A673 (cell line): Measurements from ENCODE around the gene EFCAB11. TPM values are rescaled to one million over a fixed set of nuclear protein-coding genes. Genes with fewer than 3 reads are reported as not detected.

Source experiments
- BruUV-seq: library from RNA; stranded (reverse); fragments of 400-500 nt; replicated peaks from 2 replicates; lab custom pipeline; 2021; lab: Mats Ljungman, UMichigan
- CTCF ChIA-PET: fragments of 300-600 bp; sonication (Branson Sonifier 250); formaldehyde crosslinking; loops from one replicate; lab custom pipeline; 2022; ENCODE audit warnings: antibody characterized with exemption; lab: Charles Lee
- POLR2A ChIA-PET: fragments of 300-600 bp; sonication (Branson Sonifier 250); formaldehyde crosslinking; loops from one replicate; lab custom pipeline; 2022; ENCODE audit warnings: antibody characterized with exemption; ENCODE audit not compliant: low non-redundant PET; lab: Charles Lee
- DNase-seq: peaks from one replicate; pipeline ENCODE4 v3.0.0-alpha.2; 2015; ENCODE audit warnings: low spot score
- H3K27ac ChIP-seq: fragments of 200-600 bp; sonication (generic); 2 replicates; pipeline ENCODE4 v1.5.1; 2016; ENCODE audit warnings: mixed run types, low read depth, mild to moderate bottlenecking, mixed read lengths, antibody characterized with exemption, low read length; ENCODE audit not compliant: poor library complexity, severe bottlenecking
- H3K27me3 ChIP-seq: fragments of 200-600 bp; sonication (generic); replicated peaks from 2 replicates; pipeline ENCODE4 v1.6.1; 2017; ENCODE audit warnings: mixed run types, low read depth, mild to moderate bottlenecking, mixed read lengths, antibody characterized with exemption, low read length; ENCODE audit not compliant: insufficient read depth, poor library complexity
- H3K36me3 ChIP-seq: fragments of 200-600 bp; sonication (generic); 2 replicates; pipeline ENCODE4 v1.6.1; 2016; ENCODE audit warnings: mixed run types, mild to moderate bottlenecking, mixed read lengths, antibody characterized with exemption, low read length; ENCODE audit not compliant: insufficient read depth, poor library complexity, severe bottlenecking
- H3K4me1 ChIP-seq: fragments of 200-600 bp; sonication (generic); 2 replicates; pipeline ENCODE4 v1.6.1; 2017; ENCODE audit warnings: mixed run types, mild to moderate bottlenecking, mixed read lengths, antibody characterized with exemption, low read length; ENCODE audit not compliant: insufficient read depth, poor library complexity, severe bottlenecking
- H3K4me3 ChIP-seq: fragments of 200-600 bp; sonication (generic); 2 replicates; pipeline ENCODE4 v1.5.1; 2016; ENCODE audit warnings: low read depth, mixed run types, mild to moderate bottlenecking, mixed read lengths, low read length; ENCODE audit not compliant: poor library complexity, severe bottlenecking
- H3K9me3 ChIP-seq: fragments of 200-600 bp; sonication (generic); 2 replicates; pipeline ENCODE4 v1.6.1; 2016; ENCODE audit warnings: mixed run types, low read depth, mild to moderate bottlenecking, mixed read lengths, antibody characterized with exemption, low read length; ENCODE audit not compliant: poor library complexity, severe bottlenecking
- CTCF ChIP-seq: fragments of 300-800, 200-600 bp; sonication (generic); conservative IDR thresholded peaks from 2 replicates; pipeline ENCODE4 v1.5.1; 2017; ENCODE audit warnings: low read depth, mild to moderate bottlenecking, antibody characterized with exemption, low read length, moderate library complexity, mixed read lengths
- EZH2 ChIP-seq: fragments of 200-600 bp; sonication (generic); IDR thresholded peaks from 2 replicates; pipeline ENCODE4 v1.6.1; 2017; ENCODE audit warnings: borderline replicate concordance, low read depth, mild to moderate bottlenecking, mixed read lengths, antibody characterized with exemption, low read length; ENCODE audit not compliant: poor library complexity, severe bottlenecking
- intact Hi-C: fragments of 100-400 bp; cut with micrococcal nuclease; formaldehyde crosslinking; loops from one replicate; pipeline ENCODE4 v1.10.0; 2022; ENCODE audit not compliant: unreplicated experiment
- total RNA-seq: library from RNA; stranded (reverse); gene quantifications from 2 replicates; pipeline ENCODE4 v1.2.3, GENCODE V29; 2021

Gene EFCAB11
- total RNA-seq, 1 experiment from 2014 or later, result 8.4 TPM

GRCh38 chr14:89906000-89906399, 48.5 kb downstream of the EFCAB11 start:
- POLR2A ChIA-PET, result no interaction called here
- no peak for DNase-seq
- BruUV-seq, result no TSS peak
- Histone ChIP-seq H3K27ac (no peak overlapping the region), H3K36me3 (no peaks in the 10 kb centered on the region), H3K9me3 (no peaks in the 10 kb centered on the region), H3K4me1 (peaks cover 2% of the 10 kb centered on the region), H3K27me3 (no peaks in the 10 kb centered on the region), H3K4me3 (no peak overlapping the region)
- TF ChIP-seq CTCF, result no peak
- no peak for TF ChIP-seq EZH2
- intact Hi-C loops, result no loop called here
- CTCF ChIA-PET, result no interaction called here

- no peak for DNase-seq
- intact Hi-C loops, result no loop called here
- Histone ChIP-seq H3K4me3 (no peak overlapping the region), H3K36me3 (no peaks in the 10 kb centered on the region), H3K9me3 (no peaks in the 10 kb centered on the region), H3K27ac (no peak overlapping the region), H3K4me1 (no peaks in the 10 kb centered on the region), H3K27me3 (no peaks in the 10 kb centered on the region)
- BruUV-seq, result no TSS peak
- POLR2A ChIA-PET, result interaction anchor here (0.7 kb wide), 1 partner anchor 192 kb away, joined by 4 read pairs; no protein-coding TSS in a partner anchor
- TF ChIP-seq EZH2 (no peak), CTCF (no peak)
- CTCF ChIA-PET, result no interaction called here
These were observed 51.1 kb downstream of the EFCAB11 start for GRCh38 chr14:89903340-89903952.

- no peaks in the 10 kb centered on the region for H3K4me1 ChIP-seq
- intact Hi-C loops, result no loop called here
- BruUV-seq, result no TSS peak
- no peaks in the 10 kb centered on the region for H3K9me3 ChIP-seq
- ChIA-PET POLR2A (interaction anchor here (0.7 kb wide), 1 partner anchor 192 kb away, joined by 4 read pairs; no protein-coding TSS in a partner anchor), CTCF (no interaction called here)
- TF ChIP-seq CTCF, result no peak
- no peak for TF ChIP-seq EZH2
- DNase-seq, result no peak
- no peak overlapping the region for H3K27ac ChIP-seq
- H3K4me3 ChIP-seq, result no peak overlapping the region
- no peaks in the 10 kb centered on the region for H3K36me3 ChIP-seq
- no peaks in the 10 kb centered on the region for H3K27me3 ChIP-seq
These were observed 51.6 kb downstream of the EFCAB11 start for GRCh38 chr14:89902881-89903280.
